HCT116 (cell line): ENCODE results near the gene FAM43A. TPM values are rescaled to one million over a fixed set of nuclear protein-coding genes. Genes with fewer than 3 reads are reported as not detected.

Source experiments
- ATF3 ChIP-seq: IDR thresholded peaks from 2 replicates; pipeline ENCODE4 v1.6.1; 2012
- CEBPB ChIP-seq: IDR thresholded peaks from 2 replicates; pipeline ENCODE4 v1.6.1; 2012; ENCODE audit warnings: low read depth
- EZH2 ChIP-seq: fragments of 200-600 bp; sonication (generic); IDR thresholded peaks from 2 replicates; pipeline ENCODE4 v1.6.1; 2017; ENCODE audit warnings: antibody characterized with exemption, mixed run types
- EZH2phosphoT487 ChIP-seq: fragments of 200-600 bp; IDR thresholded peaks from 2 replicates; pipeline ENCODE4 v1.6.1; 2018; ENCODE audit warnings: antibody characterized with exemption, borderline replicate concordance
- JUND ChIP-seq: IDR thresholded peaks from 2 replicates; pipeline ENCODE4 v1.6.1; 2012
- POLR2A ChIP-seq: IDR thresholded peaks from 2 replicates; pipeline ENCODE4 v1.7.0; 2011; ENCODE audit warnings: borderline replicate concordance; ENCODE audit not compliant: insufficient read depth, insufficient read length; ENCODE audit errors: extremely low read depth
- SP1 ChIP-seq: IDR thresholded peaks from 2 replicates; pipeline ENCODE4 v1.6.1; 2012; ENCODE audit warnings: low read depth
- SRF ChIP-seq: IDR thresholded peaks from 2 replicates; pipeline ENCODE4 v1.6.1; 2012; ENCODE audit warnings: low read depth
- TCF7L2 ChIP-seq: IDR thresholded peaks from 2 replicates; pipeline ENCODE4 v1.7.0; 2011; ENCODE audit warnings: borderline replicate concordance, inconsistent platforms; ENCODE audit not compliant: insufficient read depth, insufficient read length; ENCODE audit errors: extremely low read depth
- YY1 ChIP-seq: IDR thresholded peaks from 2 replicates; pipeline ENCODE4 v1.6.1; 2011; ENCODE audit warnings: low read length, low read depth, moderate library complexity, mild to moderate bottlenecking; ENCODE audit not compliant: insufficient replicate concordance; ENCODE audit errors: extremely low read depth
- ZBTB33 ChIP-seq: IDR thresholded peaks from 2 replicates; pipeline ENCODE4 v1.6.1; 2011; ENCODE audit warnings: mild to moderate bottlenecking, low read length, moderate library complexity; ENCODE audit not compliant: insufficient replicate concordance; ENCODE audit errors: extremely low read depth
- total RNA-seq: library from RNA; stranded (reverse); gene quantifications from one replicate; pipeline ENCODE4 v1.2.1, GENCODE V29; 2021; ENCODE audit not compliant: unreplicated experiment

FAM43A gene
- total RNA-seq, 1 experiment from 2014 or later, result 6.8 TPM

GRCh38 chr3:194671900-194672808, 13.5 kb upstream of the FAM43A start, which contains the start of gene LSG1 (continued):
- TF ChIP-seq YY1, result peak; percentile 95
- TF ChIP-seq ATF3, result no peak
- TF ChIP-seq EZH2phosphoT487, result no peak
- TF ChIP-seq POLR2A, result peak; percentile 26
- no peak for TF ChIP-seq CEBPB
- no peak for TF ChIP-seq EZH2
- TF ChIP-seq TCF7L2, result peak; percentile 45
- peak; percentile 81 for TF ChIP-seq SRF
- peak; percentile 83 for TF ChIP-seq JUND
- TF ChIP-seq SP1, result peak; percentile 94
- TF ChIP-seq ZBTB33, result no peak
